WI38 (cell line): Measurements from ENCODE around the gene CX3CR1.

Experiments
- H3K4me3 ChIP-seq: 2 replicates; pipeline ENCODE4 v1.5.1; 2011; ENCODE audit warnings: low read depth, mild to moderate bottlenecking, control low read depth, low read length
- CTCF ChIP-seq: IDR thresholded peaks from 2 replicates; pipeline ENCODE4 v1.5.1; 2012; ENCODE audit warnings: low read depth, mild to moderate bottlenecking, control low read depth, low read length

The CX3CR1 gene

DNA sequence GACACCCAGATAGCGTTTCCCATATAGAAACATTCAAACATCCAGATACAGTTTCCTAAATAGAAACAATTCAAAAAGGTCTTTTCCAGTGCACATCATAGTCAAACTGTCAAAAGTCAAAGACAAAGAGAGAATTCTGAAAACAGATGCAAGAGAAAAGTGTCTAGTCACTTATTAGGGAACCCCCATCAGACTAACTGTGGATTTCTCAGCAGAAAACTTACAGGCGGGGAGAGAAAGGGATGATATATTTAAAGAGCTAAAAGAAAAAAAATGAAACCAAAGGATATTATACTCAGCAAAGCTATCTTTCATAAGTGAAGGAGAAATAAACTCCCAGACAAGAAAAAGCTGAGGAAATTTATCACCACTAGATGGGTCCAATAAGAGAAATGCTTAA lies 22.3 kb upstream of the CX3CR1 start:
- no peak overlapping the region for H3K4me3 ChIP-seq
- TF ChIP-seq CTCF, result no peak

DNA sequence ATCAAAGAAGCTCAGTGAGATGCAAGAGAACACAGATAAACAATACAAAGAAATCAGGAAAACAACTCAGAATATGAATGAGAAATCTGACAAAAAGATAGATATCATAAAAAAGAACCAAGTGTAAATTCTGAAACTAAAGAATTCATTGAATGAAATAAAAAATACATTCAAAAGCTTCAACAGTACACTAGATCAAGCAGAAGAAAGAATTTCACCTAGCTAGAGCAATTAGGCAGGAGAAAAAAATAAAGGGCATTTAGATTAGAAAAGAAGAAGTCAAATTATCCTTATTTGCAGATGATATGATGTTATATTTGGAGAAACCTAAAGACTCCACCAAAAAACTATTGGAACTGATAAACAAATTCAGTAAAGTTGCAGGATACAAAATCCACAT lies 19.4 kb upstream of the CX3CR1 start:
- no peak overlapping the region for H3K4me3 ChIP-seq
- no peak for TF ChIP-seq CTCF

DNA sequence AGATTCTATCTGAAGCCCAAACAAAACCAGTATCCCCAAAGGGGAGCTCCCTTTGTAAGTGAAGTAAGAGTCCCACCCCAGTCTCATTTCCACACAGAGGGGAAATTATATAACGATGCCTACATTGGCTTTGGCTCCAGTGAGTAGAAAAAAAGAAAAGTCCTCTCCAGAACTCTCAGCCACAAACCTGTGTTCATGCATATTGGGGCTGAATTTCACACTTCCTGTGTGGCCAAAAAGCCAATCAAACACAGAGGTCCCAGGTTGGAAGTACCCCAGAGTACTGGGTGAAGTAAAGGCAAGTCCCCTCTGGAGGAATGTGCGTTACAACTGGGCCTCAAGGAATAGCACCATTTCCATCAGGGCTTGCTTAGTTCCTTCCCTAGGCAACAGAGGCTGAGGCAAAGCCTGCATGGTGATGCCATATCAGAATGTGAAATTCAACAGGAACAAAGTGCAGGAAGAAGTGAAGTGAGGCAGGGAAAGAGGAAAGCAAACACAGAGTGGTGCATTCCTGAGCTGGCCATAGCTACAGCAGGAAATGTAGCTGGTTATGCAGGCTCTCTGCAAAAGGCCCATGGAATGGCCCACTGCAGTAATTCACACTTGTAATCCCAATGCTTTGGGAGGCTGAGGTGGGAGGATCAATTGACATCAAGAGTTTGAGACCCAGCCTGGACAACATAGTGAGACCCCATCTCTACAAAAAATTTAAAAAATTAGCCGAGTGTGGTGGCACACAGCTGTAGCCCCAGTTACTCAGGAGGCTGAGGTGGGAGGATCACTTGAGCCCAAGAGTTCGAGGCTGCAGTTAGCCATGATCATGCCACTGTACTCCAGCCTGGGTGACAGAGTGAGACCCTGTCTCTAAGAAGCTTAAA lies 16.6 kb upstream of the CX3CR1 start:
- H3K4me3 ChIP-seq, result no peak overlapping the region

DNA sequence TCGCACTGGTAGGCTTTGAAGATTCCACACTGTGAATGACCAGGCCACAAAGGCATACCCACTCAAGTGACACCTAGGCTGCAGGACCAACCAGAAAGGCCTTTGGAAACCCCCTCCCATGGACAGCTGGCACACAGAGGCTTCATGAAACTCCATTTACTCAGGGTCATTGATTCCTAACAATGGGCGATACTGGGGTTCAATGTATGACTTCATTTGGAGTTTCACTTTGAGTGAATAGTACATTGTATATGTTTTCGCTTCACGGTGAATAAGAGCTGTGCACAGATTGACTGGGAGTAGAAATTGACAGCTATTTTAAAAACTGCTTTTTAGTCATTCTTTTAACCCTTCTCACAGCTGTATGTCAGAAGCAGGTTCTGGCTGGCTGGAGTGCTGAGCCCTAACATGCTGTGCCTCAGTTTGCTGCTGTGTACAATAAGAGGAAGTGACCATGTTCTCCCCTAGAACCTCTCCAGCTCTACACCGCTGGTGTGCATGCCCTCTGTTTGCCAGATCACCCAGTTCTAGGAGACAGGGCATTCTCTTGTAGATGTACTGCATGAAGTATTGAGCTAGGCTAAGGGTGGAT lies 15.4 kb upstream of the CX3CR1 start:
- H3K4me3 ChIP-seq, result no peak overlapping the region
- no peak for TF ChIP-seq CTCF

More for the DNA sequence above, 16.6 kb upstream of the CX3CR1 start:
- TF ChIP-seq CTCF, result no peak

DNA sequence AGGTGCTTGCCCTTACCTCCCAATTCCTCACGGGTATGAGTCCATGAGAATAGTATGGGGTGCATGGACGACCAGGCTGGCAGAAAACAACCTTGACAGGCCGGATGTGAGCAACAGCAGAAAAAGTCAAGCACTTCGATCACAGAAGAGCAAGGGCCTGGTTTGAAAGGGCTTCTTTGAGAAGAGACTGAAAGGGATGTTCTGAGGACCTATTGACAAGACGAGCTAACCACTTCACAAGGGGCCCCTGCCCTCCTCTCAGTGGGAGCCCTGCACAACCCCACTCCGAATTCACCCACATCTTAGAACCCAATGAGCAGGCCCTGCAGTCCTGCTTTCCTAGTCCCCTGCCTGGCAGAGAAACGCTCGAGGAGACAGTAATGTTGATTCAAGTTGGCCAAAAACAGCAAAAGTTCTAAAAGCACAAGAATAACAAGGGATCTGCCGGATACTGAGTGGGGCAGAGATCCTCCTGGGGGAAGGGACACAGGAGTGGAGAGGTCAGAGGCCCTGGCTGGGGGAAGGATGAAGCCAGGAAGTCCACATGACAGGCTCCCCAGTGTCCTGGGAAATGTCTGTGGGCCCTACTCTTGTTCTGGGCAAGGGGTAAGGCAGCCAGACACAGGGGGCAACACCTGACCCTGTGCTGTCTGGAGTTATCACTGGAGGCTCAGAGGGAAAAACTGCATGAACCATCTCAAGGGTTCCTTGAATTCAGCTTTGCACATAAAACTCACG lies 14.8 kb upstream of the CX3CR1 start:
- no peak for TF ChIP-seq CTCF
- no peak overlapping the region for H3K4me3 ChIP-seq

DNA sequence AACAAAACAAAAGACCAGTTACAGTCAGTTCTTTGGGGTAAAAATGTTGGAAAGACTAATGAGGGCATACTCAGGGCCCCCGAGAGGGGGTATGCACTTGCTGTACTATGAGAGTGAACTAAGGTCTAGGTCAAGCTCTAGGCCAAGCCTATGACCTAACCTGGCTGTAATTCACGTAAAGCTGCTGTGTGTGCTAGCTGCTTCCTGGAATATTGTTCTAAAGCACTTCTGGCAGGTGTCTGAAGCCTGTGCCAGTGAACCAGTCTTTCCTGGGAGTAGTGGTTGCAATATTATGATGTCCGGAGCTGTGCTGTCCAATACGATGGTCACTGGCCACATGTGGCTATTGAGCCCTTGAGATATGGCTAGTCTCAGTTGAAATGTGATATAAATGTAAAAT lies 13.1 kb upstream of the CX3CR1 start:
- H3K4me3 ChIP-seq, result no peak overlapping the region
- TF ChIP-seq CTCF, result no peak
